ENCODE measurements around the gene RFLNA.

RFLNA gene

DNA sequence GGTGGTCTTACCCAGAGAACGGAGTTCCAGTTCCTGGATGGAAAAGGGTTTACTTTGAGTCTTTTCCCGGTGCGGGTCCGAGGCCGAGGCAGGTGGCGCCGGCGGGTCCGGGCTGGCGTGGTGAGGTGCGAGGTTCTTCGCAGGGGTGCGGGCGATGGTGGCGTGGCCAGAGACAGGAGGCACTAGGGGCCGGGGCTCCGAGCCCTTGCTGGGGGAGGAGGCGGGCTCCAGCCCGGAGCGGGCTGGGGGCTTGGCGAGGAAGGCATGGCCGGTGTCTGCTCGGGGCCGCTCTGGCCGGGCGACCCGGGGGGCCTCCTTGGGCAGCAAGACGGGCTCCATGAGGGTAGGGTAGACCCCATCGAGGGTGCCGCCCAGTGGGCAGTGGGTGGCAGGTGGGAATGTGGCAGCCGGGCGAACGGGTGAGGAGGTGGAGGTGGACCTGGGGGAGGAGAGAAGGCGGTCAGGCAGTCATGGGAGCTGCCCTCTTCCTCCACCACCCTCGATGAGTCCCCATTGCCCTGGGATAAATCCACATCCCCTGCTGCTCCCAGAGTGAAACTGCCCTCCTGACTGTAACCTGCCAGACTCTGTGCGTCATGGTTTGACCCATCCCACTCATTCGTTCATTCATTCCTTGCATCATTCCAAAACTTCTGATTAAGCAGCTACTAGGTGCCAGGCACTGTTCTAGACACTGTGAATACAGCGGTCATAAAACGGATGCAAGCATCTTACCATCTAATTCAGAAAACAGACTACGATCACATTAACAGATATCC lies 42.0 kb downstream of the RFLNA start:
- no peak for DNase-seq (ENCODE audit: low read depth in 2 of 2)

DNA sequence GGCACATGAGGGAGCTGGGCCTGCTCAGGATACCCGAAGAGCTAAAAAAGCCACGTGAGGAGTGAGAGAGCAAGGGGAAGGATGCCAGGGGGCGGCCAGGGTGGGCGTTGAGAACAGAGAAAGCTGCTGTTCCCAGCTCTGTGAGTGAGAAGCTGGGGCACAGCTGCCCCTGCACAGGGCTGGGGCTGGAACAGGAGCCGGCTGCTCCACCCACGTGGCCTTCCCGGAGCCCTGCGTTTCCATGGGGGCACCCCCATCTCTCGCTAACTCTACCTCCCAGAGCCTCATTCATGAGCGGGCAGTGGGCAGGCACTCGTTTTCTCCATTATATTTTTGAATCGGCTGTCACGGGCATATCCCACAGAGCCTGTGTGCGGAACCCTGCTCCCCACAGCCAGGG lies 42.7 kb downstream of the RFLNA start:
- DNase-seq (ENCODE audit: low read depth in 2 of 2) = no peak

DNA sequence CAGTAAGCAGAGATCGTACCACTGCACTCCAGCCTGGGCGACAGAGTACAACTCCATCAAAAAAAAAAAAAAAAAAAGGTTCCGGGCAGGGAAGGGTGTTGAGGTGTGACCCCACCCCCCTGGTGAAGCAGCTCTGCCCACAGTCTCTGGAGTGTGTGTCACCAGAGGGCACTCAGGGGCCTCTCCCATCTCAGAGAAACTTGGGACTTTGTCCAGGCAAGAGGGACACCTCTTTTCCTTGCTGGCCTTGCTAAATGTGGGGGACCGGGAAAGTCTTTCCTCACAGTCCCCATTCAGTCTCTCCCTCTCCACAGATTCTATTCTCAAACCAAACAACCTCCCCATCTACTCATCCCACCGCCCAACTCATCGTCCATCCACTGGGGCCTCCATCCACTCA lies 43.6 kb downstream of the RFLNA start:
- DNase-seq (ENCODE audit: low read depth in 2 of 2) = no peak

DNA sequence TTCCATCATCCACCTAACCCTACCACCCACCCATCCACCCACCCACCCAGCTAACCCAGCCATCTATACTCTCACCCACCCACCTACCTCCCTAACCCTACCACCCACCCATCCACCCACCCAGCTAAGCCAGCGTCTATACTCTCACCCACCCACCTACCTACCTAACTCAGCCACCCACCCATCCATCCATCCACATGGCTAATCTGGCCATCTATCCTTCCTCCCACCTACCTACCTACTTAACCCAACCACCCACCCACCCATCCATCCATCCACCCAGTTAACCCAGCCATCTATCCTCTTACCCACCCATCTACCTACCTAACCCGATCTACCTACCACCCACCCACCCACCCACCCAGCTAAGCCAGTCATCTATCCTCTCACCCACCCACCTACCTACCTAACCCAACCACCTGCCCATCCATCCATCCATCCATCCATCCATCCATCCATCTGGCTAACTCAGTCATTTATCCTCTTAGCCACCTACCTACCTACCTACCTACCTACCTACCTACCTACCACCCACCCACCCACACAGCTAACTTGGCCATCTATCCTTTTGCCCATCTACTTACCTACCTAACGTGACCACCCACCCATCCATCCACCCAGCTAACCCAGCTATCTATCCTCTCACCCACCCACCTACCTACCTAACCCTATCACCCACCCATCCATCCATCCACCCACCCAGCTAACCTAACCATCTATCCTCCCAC lies 44.1 kb downstream of the RFLNA start:
- DNase-seq (ENCODE audit: low read depth in 2 of 2) = no peak

DNA sequence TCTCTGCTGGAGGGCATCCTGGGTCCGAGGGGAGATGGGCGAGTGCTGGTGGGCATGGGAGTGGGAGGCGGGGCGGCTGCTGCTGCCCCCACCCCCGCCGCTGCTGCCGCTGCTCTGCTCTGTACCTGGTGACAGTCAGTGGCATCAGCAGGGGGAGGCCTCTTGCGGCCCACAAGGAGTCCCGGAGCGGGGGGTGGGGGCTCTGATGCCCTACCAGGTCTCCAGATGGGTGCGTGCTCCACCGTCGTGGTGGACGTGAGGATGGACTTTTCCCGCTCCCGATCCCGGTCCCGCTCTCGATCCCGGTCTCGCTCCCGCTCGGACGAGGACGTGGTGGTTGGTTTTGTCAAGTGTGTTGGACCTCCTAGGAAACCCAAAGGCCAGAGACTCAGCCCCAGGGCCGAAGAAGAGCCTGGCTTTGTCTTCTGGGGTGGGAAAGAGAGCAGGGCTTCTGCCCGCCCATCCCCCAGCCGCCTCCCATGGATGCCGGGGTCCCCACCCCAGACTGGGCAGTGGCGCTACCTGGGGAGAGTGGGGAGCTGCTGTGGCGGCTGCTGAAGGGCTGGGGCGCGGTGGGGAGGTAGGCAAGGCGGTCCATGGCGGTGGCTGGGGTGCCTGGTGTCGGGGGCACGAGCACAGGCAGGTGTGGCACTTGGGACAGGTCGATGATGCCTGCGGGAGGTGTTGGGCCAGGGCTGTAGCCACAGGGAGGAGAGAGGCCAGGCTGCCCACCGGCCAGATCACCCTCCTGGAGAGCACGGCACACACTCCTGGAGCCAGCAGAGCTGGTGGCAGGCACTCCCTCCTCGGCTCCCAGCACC lies 45.4 kb downstream of the RFLNA start:
- DNase-seq (ENCODE audit: low read depth in 2 of 2) = no peak

DNA sequence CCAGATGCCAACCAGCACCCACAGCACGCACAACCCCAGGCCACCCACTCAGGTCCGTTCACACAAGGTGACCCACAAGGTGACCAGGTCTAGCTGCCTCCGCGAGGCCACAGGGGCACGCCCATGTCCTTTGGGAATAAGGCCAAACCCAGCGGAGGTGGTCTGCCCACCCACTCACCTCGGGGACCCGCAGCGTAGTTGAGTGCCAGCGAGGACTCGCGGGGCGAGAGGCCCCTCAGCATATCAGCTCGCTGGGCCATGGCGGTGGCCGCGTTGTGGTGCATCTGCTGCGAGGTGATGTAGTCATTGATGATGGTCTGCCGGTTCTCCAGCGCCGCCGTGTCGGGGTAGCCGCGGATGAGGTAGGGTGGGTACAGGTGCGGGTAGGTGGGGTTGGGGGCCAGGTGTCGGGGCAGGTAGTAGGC lies 46.8 kb downstream of the RFLNA start:
- DNase-seq (ENCODE audit: low read depth in 2 of 2) = no peak

DNA sequence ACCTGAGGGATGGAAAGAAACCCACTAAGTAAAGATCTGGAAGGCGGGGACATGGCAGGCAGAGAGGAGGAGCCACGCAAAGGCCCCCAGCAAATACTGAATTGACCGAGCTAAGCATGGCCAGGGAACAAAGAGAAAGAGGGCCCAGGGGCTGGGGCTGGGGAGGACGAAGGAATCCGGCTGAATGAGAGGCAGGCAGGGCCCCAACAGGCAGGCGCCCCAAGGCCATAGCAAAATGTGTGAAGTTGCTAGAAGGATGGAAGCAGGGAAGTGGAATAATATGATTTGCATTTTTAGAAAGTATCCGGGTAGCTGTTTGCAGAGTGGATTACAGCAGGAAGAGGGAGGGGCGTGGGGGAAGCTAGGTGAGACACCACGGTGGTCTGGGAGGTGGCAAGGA lies 49.1 kb downstream of the RFLNA start:
- DNase-seq (ENCODE audit: low read depth in 2 of 2) = no peak

DNA sequence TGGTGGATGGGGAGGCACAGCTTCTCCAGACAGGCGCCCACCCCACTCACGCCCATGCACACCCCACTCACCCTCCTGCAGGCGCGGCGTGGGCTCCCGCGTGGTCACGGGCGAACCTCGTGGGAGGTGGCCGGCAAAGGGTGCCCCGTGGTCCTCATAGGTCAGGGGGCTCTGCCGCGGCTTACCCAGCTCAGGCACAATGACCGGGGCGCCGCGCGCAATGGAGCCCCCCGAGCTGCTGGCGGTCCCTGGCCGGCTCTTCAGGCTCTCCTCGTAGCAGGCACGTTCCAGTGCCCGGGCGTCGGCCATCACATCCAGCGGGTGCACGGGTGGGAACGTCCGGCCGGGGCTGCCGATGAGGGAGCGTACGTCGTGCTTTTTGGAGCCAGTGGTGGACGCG lies 49.6 kb downstream of the RFLNA start:
- no peak for DNase-seq (ENCODE audit: low read depth in 2 of 2)

DNA sequence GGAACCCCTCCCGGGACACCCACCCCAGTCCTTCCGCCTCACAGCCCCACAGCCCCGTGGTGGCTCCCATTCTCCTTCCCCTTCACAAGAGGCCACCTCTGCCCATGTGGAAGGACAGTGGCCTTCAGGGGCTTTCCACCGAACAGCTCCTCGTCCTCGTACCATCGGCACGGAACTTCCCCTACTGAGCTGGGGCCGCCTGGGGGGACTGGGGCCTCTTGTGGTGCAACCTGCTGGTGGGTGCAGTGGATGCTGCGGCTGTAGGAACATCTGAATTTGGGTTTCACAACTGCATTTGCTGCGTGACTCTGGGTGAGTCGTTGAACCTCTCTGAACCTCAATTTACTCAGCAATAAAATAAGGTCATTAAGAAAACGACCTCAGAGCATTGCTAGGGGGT lies 50.9 kb downstream of the RFLNA start:
- no peak for DNase-seq (ENCODE audit: low read depth in 2 of 2)

DNA sequence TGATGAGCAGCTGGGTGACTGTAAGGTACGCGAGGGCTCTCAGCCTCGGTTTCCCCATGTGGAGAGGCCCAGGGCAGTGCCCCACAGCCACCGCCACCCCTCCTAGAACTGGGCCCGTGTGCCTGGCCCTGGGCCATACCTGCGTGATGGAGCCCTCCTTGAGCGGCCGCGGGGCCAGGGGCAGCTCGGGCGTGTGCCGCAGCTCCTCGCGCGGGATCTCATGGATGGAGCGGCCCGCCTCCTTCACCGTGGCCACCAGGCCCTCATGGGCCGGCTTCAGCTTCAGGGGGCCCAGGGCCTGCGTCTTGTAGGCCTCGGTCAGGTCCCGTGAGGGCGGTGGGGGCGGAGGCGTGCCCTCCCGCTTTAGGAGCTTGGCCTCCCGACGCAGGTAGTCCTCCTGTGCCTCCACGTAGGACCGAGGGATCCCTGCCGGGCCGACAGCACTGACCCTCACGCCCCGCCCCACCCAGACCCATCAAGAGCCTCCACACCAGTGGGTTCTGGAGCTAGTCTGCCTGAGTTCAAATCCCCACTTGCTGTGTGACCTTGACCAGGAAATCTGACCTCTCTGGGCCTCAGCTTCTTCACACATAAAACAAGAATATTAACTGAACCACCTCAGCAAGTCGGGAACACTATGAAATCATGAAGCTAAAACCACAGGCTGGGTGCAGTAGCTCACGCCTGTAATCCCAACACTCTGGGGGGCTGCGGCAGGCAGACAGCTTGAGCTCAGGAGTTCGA lies 51.7 kb downstream of the RFLNA start:
- no peak for DNase-seq (ENCODE audit: low read depth in 2 of 2)

DNA sequence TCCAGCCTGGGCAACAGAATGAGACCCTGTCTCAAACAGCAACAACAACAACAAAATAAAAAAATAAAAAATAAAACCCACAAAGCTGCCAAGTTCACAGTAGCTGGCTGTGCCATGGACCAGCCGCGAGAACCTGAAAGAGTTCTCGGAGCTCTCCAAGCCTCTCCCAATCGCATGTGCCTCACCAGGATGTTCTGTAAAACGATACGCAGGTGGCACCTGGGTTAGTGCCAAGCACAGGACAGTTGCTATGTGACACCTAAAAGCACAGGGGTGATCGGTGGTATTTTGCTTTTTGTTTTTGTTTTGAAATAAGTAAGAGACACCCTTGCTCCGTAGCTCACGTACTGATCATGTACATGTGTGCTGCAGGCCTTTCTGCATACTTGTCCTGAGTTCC lies 52.4 kb downstream of the RFLNA start:
- no peak for DNase-seq (ENCODE audit: low read depth in 2 of 2)

DNA sequence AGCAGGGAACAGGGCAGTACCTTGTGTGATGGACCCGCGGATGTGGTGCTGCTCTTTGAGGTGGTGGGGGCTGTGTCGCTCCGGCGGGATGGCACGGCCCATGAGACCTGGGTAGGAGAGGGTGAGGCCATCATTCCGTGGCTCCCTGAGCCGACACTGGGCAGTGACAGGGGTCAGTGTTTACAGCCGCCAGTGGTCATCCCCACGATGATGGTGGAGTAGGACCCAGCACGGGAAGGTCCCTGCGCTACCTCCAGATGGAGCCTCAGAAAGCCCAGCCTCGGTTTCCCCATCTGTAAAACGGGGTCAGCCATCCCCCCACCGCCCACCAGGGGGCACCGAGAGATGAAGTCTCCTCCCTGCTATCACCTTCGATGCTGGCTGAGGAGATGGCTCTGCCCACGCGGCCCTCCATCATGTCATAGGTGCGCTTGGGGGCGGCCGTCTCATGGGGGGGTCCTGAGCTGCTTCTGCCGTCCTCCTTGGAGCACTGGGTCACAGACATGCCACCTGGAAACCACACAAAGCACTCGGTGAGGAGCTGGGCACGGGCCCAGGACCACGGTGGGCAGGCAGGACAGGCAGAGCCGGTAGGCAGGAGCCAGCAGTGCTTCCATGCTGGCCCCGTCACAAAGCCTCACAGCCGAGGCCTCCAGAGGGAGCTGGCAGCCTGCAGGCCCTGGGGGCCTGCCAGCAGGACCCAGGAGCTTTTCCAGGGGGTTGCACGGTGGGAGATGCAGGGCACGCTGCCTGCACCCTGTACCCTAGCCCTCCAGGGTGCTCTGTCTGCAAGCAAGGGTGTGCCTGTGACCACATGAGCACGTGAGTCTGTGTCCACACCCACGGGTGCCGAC lies 53.1 kb downstream of the RFLNA start:
- no peak for DNase-seq (ENCODE audit: low read depth in 2 of 2)

DNA sequence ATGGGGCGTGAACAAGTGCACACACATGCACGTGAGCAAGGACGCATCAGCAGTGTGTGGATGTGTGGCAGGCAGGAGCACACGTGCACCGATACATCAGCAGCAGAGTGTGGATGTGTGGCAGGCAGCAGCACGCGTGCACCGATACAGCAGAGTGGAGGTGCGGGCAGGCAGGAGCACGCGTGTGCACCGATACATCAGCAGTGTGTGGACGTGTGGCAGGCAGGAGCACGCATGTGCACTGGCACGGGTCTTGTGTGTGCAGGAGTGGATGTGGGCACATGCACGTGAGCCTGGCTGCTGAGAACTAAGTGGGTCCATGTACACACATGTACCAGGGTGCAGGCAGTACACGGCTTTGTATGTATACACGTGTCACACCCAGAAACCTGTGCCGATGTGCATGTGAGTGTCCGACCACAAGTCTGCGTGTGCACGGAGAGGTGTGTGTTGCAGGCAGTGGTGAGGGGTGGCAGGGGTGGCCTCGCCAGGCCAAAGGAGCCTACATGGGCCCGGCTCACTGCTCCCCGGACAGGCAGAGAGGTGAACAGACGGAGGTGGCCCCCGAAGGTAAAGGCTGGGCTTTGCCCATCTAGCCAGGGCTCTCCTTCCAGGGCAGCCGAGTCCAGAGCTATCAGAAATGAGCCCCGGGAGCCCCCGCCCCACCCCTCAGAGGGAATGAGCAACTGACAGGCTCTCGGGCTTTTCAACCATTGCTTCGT lies 53.9 kb downstream of the RFLNA start:
- DNase-seq (ENCODE audit: low read depth in 2 of 2) = no peak

DNA sequence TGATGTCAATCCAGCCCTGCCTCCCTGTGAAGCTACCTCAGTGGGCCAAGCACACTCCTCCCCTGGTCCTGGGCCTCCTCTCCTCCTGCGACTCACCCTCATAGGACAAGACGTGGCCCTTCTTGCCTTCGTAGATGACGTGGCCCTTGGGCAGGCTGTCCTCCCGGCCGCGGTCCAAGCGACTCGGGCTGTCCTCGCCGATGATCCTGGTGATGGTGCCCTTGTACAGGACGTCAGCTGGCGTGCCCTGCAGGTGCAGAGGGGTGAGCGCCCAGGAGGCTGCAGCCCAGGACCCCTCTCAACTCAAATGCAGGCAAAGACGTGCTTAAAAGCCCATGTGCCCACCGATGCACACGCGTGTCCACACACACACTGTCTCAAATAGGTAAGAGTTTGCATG lies 55.6 kb downstream of the RFLNA start:
- no peak for DNase-seq (ENCODE audit: low read depth in 2 of 2)

DNA sequence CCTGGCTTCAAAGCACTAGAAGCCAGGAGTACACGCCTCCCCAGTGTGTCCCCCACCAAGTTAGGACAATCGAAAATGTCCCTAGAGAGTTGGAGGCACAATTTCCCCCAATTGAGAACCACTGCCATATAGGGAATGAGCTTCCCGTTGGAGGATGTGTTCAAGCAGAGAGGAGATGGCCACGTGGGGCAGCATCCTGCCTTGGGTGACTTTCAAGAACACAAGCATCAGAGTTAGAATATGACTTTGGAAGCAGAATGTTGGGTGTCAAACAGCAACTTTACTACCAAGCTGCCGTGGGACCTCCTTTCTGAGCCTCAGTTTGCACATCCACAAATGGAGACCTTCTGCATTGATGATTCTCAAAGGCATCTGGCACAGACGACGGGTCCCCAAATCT lies 56.5 kb downstream of the RFLNA start:
- no peak for DNase-seq (ENCODE audit: low read depth in 2 of 2)

DNA sequence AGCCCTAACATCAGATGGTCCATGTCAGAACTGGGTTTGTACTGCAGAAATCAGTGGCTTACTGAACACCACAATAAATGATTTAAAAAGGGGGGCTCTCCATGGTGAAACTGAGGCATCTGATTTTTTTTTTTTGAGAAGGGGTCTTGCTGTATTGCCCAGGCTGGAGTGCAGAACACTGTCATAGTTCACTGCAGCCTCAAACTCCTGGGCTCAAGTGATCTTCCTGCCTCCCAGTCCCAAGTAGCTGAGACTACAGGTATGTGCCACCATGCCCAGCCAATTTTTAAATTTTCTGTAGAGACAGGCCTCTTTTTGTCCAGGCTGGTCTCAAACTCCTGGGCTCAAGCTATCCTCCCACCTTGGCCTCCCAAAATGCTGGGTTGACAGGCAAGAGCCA lies 57.4 kb downstream of the RFLNA start:
- DNase-seq (ENCODE audit: low read depth in 2 of 2) = no peak

DNA sequence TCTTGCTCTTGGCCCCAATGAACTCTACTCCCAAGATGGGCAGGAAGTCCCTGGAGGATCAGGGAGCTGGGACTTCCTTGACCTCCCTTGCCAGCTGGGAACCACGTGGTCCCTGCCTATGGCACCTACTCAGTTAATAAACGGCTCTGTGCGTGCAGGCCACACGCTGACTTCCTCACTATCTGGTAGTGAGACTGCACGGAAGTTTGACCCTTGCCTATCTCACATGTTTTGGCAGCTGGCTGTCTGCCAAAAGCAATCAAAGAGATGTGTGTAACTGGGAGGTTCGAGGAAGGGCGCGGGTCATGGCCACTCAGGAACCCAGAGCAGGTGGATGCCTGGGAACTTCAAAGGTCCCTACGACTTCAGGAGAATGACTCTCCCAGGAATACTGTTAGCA lies 57.9 kb downstream of the RFLNA start:
- no peak for DNase-seq (ENCODE audit: low read depth in 2 of 2)

DNA sequence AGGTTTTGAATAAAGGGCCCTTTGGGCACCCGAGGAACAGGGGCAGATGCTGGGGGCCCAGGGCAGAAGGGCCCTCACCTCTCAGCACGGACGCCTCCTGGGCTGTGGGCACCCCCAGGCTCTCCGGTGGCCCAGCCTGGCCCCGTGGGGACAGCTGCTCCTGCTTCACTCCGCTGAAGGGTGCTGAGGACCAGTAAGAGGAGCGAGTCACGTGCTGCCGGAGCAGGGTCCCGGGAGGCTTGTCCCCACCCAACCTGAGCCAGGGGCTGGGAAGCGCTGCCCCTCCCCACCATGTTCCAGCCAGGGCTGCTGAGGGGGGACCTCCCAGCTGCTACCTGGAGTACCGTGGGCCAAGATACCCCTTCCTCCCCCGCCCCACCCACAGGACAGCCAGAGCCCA lies 59.5 kb downstream of the RFLNA start:
- DNase-seq (ENCODE audit: low read depth in 2 of 2) = no peak

DNA sequence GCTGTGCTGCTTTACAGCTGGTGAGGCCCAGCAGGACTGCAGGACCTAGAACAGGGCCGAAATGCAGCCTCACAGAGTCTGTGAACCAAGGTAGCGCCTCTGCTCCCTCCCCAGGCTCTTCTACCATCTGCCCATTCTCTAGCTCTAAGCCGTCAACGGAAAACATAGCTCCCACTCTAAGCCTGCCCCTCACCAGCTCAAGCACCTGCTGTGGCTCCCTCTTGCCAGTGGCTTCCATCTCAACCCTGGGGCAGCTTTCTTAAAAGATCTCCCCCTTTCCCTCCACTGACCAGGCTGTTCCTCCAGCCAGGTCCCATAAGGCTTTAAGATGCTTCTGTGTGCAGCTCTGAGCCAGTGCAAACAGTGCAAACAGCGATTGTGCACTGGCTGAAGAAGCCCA lies 61.3 kb downstream of the RFLNA start:
- DNase-seq (ENCODE audit: low read depth in 2 of 2) = no peak

DNA sequence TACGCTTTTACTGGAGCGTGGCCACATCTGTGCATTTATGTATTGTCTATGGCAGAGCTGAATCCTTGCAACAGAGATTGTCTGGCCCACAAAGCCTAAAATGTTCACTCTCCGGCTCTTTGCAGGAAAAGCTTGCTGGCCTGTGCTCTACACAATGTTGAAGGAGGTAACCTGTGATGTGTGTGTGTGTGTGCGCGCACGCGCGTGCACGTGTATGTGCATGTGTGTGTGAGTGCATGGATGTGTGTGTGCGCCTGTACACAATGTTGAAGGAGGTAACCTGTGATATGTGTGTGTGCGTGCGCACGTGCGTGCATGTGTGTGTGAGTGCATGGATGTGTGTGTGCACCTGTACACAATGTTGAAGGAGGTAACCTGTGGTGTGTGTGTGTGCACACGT lies 62.7 kb downstream of the RFLNA start:
- DNase-seq (ENCODE audit: low read depth in 2 of 2) = no peak
